Type B pancreatic cell (in vitro differentiated cells): Measurements from ENCODE around the gene EPHA1. TPM values are rescaled to one million over a fixed set of nuclear protein-coding genes. Genes with fewer than 3 reads are reported as not detected.

Experiments
- DNase-seq: peaks from one replicate; pipeline ENCODE4 v3.0.0; 2021; ENCODE audit warnings: mixed read lengths; ENCODE audit not compliant: unreplicated experiment; ENCODE audit errors: extremely low spot score
- H3K27ac Mint-ChIP-seq: 2 replicates; pipeline ENCODE4 v1.8.0; 2021; ENCODE audit warnings: mild to moderate bottlenecking, mixed read lengths
- H3K27me3 Mint-ChIP-seq: 2 replicates; pipeline ENCODE4 v1.8.0; 2021; ENCODE audit warnings: mixed read lengths
- H3K36me3 Mint-ChIP-seq: 2 replicates; pipeline ENCODE4 v1.8.0; 2021; ENCODE audit warnings: mixed read lengths
- H3K4me1 Mint-ChIP-seq: one replicate; pipeline ENCODE4 v1.8.0; 2021; ENCODE audit warnings: mixed read lengths; ENCODE audit not compliant: unreplicated experiment
- H3K4me3 Mint-ChIP-seq: 2 replicates; pipeline ENCODE4 v1.8.0; 2021; ENCODE audit warnings: mild to moderate bottlenecking, mixed read lengths
- H3K9me3 Mint-ChIP-seq: 2 replicates; pipeline ENCODE4 v1.8.0; 2021; ENCODE audit warnings: mixed read lengths
- CTCF ChIP-seq: fragments of 200-600 bp; sonication (generic); conservative IDR thresholded peaks from 2 replicates; pipeline ENCODE4 v1.5.0; 2021; ENCODE audit warnings: antibody characterized with exemption, mild to moderate bottlenecking
- total RNA-seq: library from RNA; stranded (reverse); gene quantifications from 2 replicates; pipeline ENCODE4 v1.2.1, GENCODE V29; 2021; ENCODE audit warnings: low replicate concordance

The EPHA1 gene
- total RNA-seq, 1 donor from 2014 or later = 18.0 TPM

- no peaks in the 10 kb centered on the region for H3K9me3 Mint-ChIP-seq
- no peaks in the 10 kb centered on the region for H3K27me3 Mint-ChIP-seq
- H3K4me1 Mint-ChIP-seq = no peaks in the 10 kb centered on the region
- H3K4me3 Mint-ChIP-seq = no peak overlapping the region
- no peaks in the 10 kb centered on the region for H3K36me3 Mint-ChIP-seq
- TF ChIP-seq CTCF = no peak
- no peak for DNase-seq
- no peak overlapping the region for H3K27ac Mint-ChIP-seq
These were observed 38.8 kb upstream of the EPHA1 start for GRCh38 chr7:143447466-143447865.

GRCh38 chr7:143444785-143445184 lies 36.1 kb upstream of the EPHA1 start:
- H3K36me3 Mint-ChIP-seq = no peaks in the 10 kb centered on the region
- no peak overlapping the region for H3K4me3 Mint-ChIP-seq
- H3K4me1 Mint-ChIP-seq = no peaks in the 10 kb centered on the region
- no peak overlapping the region for H3K27ac Mint-ChIP-seq
- no peak for TF ChIP-seq CTCF
- DNase-seq = no peak
- H3K27me3 Mint-ChIP-seq = peaks cover 11% of the 10 kb centered on the region
- H3K9me3 Mint-ChIP-seq = no peaks in the 10 kb centered on the region

GRCh38 chr7:143444063-143444782 lies 35.6 kb upstream of the EPHA1 start:
- Mint-ChIP-seq H3K4me3 (no peak overlapping the region), H3K27me3 (peaks cover 11% of the 10 kb centered on the region), H3K36me3 (no peaks in the 10 kb centered on the region), H3K9me3 (no peaks in the 10 kb centered on the region), H3K27ac (no peak overlapping the region), H3K4me1 (no peaks in the 10 kb centered on the region)
- TF ChIP-seq CTCF = no peak
- DNase-seq = no peak

GRCh38 chr7:143443153-143443552 lies 34.5 kb upstream of the EPHA1 start, which contains the start of gene TAS2R60:
Gene TAS2R60, plus strand, starts transcription at chr7:143443453. Its CDS starts 0 bp downstream, at chr7:143443453.
- no peaks in the 10 kb centered on the region for H3K9me3 Mint-ChIP-seq
- no peak for TF ChIP-seq CTCF
- H3K27me3 Mint-ChIP-seq = peaks cover 11% of the 10 kb centered on the region
- no peak within 1 kb of the TSS for H3K27ac Mint-ChIP-seq
- no peaks in the 10 kb centered on the region for H3K36me3 Mint-ChIP-seq
- H3K4me1 Mint-ChIP-seq = no peaks in the 10 kb centered on the region
- H3K4me3 Mint-ChIP-seq = no peak within 1 kb of the TSS
- DNase-seq = no peak

- no peak for DNase-seq
- Mint-ChIP-seq H3K9me3 (no peaks in the 10 kb centered on the region), H3K27ac (no peak overlapping the region), H3K36me3 (no peaks in the 10 kb centered on the region), H3K27me3 (peaks cover 20% of the 10 kb centered on the region), H3K4me3 (no peak overlapping the region), H3K4me1 (no peaks in the 10 kb centered on the region)
- no peak for TF ChIP-seq CTCF
These were observed 31.2 kb upstream of the EPHA1 start for GRCh38 chr7:143439866-143440265.
